ENCODE data around the gene NEURL1. TPM values are rescaled to one million over a fixed set of nuclear protein-coding genes. Genes with fewer than 3 reads are reported as not detected.

The NEURL1 gene, protein sequence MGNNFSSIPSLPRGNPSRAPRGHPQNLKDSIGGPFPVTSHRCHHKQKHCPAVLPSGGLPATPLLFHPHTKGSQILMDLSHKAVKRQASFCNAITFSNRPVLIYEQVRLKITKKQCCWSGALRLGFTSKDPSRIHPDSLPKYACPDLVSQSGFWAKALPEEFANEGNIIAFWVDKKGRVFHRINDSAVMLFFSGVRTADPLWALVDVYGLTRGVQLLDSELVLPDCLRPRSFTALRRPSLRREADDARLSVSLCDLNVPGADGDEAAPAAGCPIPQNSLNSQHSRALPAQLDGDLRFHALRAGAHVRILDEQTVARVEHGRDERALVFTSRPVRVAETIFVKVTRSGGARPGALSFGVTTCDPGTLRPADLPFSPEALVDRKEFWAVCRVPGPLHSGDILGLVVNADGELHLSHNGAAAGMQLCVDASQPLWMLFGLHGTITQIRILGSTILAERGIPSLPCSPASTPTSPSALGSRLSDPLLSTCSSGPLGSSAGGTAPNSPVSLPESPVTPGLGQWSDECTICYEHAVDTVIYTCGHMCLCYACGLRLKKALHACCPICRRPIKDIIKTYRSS
- 1 to 10 TPM; 2.5 to 3.5 TPM for total RNA-seq

GRCh38 chr10:103493362-103493915 is at the start of gene NEURL1:
Gene NEURL1, plus strand, starts transcription at chr10:103493705. Its CDS starts 683 bp downstream, at chr10:103494388.
- H3K36me3 Mint-ChIP-seq (ENCODE audit: insufficient read depth in 2 of 2): no peaks in the 10 kb centered on the region
- ATAC-seq (replicated peaks in 1 of 2) (peak; percentile 35 to 47), DNase-seq (peak; percentile 25 to 29)
- peaks cover 56% of the 10 kb centered on the region for H3K27me3 Mint-ChIP-seq (ENCODE audit: low read depth)
- peak within 1 kb of the TSS; percentile 87 for H3K4me3 Mint-ChIP-seq
- no peak within 1 kb of the TSS for H3K27ac Mint-ChIP-seq
- peaks cover 32% of the 10 kb centered on the region for H3K4me1 Mint-ChIP-seq (ENCODE audit: low read depth)
- H3K9me3 Mint-ChIP-seq: no peaks in the 10 kb centered on the region

DNA sequence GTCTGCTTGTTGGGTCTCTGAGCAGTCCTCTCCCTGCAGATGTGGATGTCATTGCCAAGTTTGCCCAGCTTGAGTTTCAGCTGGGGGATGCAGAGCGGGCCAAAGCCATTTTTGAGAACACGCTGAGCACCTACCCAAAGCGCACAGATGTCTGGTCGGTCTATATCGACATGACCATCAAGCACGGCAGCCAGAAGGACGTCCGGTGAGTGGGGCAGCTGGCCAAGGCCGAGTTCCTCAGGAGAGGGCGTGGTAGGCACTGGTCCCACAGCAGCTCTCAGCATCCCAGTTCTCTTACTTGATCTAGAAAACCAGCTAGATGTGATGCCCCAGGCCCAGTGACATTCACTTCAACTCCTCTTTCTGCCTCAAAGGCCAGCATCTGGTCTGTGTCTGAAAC is 49.0 kb upstream of the NEURL1 start:
- Mint-ChIP-seq H3K4me1 (ENCODE audit: low read depth) (peaks cover 16% of the 10 kb centered on the region), H3K27ac (no peak overlapping the region), H3K27me3 (ENCODE audit: low read depth) (no peaks in the 10 kb centered on the region), H3K36me3 (ENCODE audit: insufficient read depth in 2 of 2) (peaks cover 12 to 26% of the 10 kb centered on the region in 2 donors), H3K9me3 (no peaks in the 10 kb centered on the region), H3K4me3 (no peak overlapping the region)
- no peak for DNase-seq
- no peak for ATAC-seq (replicated peaks in 1 of 2)

DNA sequence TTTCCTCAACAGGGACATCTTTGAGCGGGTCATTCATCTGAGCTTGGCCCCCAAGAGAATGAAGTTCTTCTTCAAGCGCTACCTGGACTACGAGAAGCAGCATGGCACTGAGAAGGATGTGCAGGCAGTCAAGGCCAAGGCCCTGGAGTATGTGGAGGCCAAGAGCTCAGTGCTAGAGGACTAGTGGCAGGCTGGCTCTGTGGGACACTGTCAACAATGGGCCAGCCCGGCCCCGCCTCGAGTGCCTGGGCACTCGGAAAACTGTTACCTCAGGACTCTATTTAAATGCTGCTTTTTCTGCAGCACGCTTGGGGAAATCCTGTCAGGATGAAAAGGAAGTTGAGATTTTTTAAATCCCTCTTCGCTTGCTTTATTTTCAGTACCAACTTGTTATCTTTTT is 48.1 kb upstream of the NEURL1 start:
- Mint-ChIP-seq H3K27ac (no peak overlapping the region), H3K9me3 (no peaks in the 10 kb centered on the region), H3K27me3 (ENCODE audit: low read depth) (no peaks in the 10 kb centered on the region), H3K4me1 (ENCODE audit: low read depth) (peaks cover 21% of the 10 kb centered on the region), H3K36me3 (ENCODE audit: insufficient read depth in 2 of 2) (peaks cover 13 to 24% of the 10 kb centered on the region in 2 donors), H3K4me3 (no peak overlapping the region)
- DNase-seq (no peak), ATAC-seq (replicated peaks in 1 of 2) (no peak)

GRCh38 chr10:103445767-103446567 is 47.5 kb upstream of the NEURL1 start:
- H3K4me3 Mint-ChIP-seq: no peak overlapping the region
- H3K4me1 Mint-ChIP-seq (ENCODE audit: low read depth): peaks cover 21% of the 10 kb centered on the region
- peaks cover 13 to 24% of the 10 kb centered on the region in 2 donors for H3K36me3 Mint-ChIP-seq (ENCODE audit: insufficient read depth in 2 of 2)
- no peaks in the 10 kb centered on the region for H3K27me3 Mint-ChIP-seq (ENCODE audit: low read depth)
- no peaks in the 10 kb centered on the region for H3K9me3 Mint-ChIP-seq
- no peak overlapping the region for H3K27ac Mint-ChIP-seq
- ATAC-seq (replicated peaks in 1 of 2): no peak
- no peak for DNase-seq

DNA sequence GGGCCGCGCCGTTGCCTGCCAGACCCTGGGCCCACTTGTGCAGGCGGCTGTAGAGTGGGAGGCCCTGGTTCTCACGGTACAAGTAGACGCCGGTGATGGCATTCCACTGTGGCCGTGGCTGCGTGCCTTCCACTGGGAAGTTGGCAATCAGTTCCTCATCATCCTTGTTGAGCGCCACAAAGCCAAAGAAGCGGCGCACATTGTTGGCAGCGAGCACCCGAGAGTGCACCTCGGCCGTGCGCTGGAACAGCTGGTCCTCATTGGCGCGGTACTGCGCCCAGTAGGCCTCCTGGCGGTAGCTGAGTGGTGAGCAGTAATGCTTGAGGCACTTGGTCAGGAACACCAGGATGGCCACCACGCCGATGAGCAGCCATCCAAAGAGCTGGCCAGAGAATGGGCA is 46.3 kb upstream of the NEURL1 start:
- H3K9me3 Mint-ChIP-seq: no peaks in the 10 kb centered on the region
- no peak overlapping the region for H3K27ac Mint-ChIP-seq
- H3K27me3 Mint-ChIP-seq (ENCODE audit: low read depth): no peaks in the 10 kb centered on the region
- ATAC-seq (replicated peaks in 1 of 2) (no peak), DNase-seq (no peak)
- peaks cover 21% of the 10 kb centered on the region for H3K4me1 Mint-ChIP-seq (ENCODE audit: low read depth)
- no peak overlapping the region for H3K4me3 Mint-ChIP-seq
- H3K36me3 Mint-ChIP-seq (ENCODE audit: insufficient read depth in 2 of 2): peaks cover 13 to 22% of the 10 kb centered on the region in 2 donors

GRCh38 chr10:103448746-103449145 is 44.8 kb upstream of the NEURL1 start:
- no peak for DNase-seq
- no peaks in the 10 kb centered on the region for H3K27me3 Mint-ChIP-seq (ENCODE audit: low read depth)
- peak overlapping the region; percentile 2 to 39 for H3K4me3 Mint-ChIP-seq
- peaks cover 26% of the 10 kb centered on the region for H3K4me1 Mint-ChIP-seq (ENCODE audit: low read depth)
- H3K27ac Mint-ChIP-seq: peak overlapping the region; percentile 1
- H3K36me3 Mint-ChIP-seq (ENCODE audit: insufficient read depth in 2 of 2): peaks cover 9 to 15% of the 10 kb centered on the region in 2 donors
- no peak for ATAC-seq (replicated peaks in 1 of 2)
- no peaks in the 10 kb centered on the region for H3K9me3 Mint-ChIP-seq

GRCh38 chr10:103449208-103450144 is 44.0 kb upstream of the NEURL1 start:
- Mint-ChIP-seq H3K4me1 (ENCODE audit: low read depth) (peaks cover 23% of the 10 kb centered on the region), H3K27ac (peak overlapping the region; percentile 3), H3K36me3 (ENCODE audit: insufficient read depth in 2 of 2) (peaks cover 9 to 14% of the 10 kb centered on the region in 2 donors), H3K4me3 (peak overlapping the region; percentile 16 to 27), H3K27me3 (ENCODE audit: low read depth) (no peaks in the 10 kb centered on the region), H3K9me3 (no peaks in the 10 kb centered on the region)
- DNase-seq: no peak
- ATAC-seq (replicated peaks in 1 of 2): no peak

DNA sequence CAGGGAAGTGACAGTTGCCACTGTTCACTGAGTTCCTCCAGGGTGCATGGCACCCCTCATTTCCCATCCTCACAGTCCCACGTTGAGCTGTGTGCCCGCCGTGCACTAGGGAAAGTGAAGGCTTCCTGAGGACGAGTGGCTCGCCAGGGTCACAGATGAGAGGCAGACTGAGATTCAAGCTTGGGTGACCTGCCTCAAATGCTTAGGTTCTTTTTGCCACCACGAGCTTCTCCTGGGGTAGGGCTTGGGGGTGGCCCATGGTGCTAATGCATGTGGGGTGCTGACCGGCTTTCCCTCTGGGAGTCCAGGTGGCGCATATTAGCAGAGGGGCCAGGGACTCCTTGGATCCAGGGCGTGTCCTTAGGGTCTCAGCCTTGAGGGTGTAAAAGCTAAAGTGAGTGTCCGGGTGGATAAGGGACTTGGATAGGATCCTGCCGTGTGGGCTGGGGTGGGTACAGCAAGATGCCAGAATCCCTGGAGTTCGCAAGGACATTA is 43.3 kb upstream of the NEURL1 start:
- peaks cover 23% of the 10 kb centered on the region for H3K4me1 Mint-ChIP-seq (ENCODE audit: low read depth)
- H3K27me3 Mint-ChIP-seq (ENCODE audit: low read depth): no peaks in the 10 kb centered on the region
- H3K9me3 Mint-ChIP-seq: no peaks in the 10 kb centered on the region
- ATAC-seq (replicated peaks in 1 of 2) (no peak), DNase-seq (no peak)
- peaks cover 5 to 10% of the 10 kb centered on the region in 2 donors for H3K36me3 Mint-ChIP-seq (ENCODE audit: insufficient read depth in 2 of 2)
- H3K4me3 Mint-ChIP-seq: peak overlapping the region; percentile 94 to 96
- H3K27ac Mint-ChIP-seq: peak overlapping the region; percentile 91

GRCh38 chr10:103451091-103451813 is 42.3 kb upstream of the NEURL1 start:
- peak overlapping the region; percentile 94 to 96 for H3K4me3 Mint-ChIP-seq
- H3K27me3 Mint-ChIP-seq (ENCODE audit: low read depth): no peaks in the 10 kb centered on the region
- DNase-seq (peak; percentile 51 to 61), ATAC-seq (replicated peaks in 1 of 2) (peak; percentile 60 to 75)
- peak overlapping the region; percentile 91 for H3K27ac Mint-ChIP-seq
- no peaks in the 10 kb centered on the region for H3K9me3 Mint-ChIP-seq
- H3K36me3 Mint-ChIP-seq (ENCODE audit: insufficient read depth in 2 of 2): peaks cover 5 to 10% of the 10 kb centered on the region in 2 donors
- H3K4me1 Mint-ChIP-seq (ENCODE audit: low read depth): peaks cover 23% of the 10 kb centered on the region

DNA sequence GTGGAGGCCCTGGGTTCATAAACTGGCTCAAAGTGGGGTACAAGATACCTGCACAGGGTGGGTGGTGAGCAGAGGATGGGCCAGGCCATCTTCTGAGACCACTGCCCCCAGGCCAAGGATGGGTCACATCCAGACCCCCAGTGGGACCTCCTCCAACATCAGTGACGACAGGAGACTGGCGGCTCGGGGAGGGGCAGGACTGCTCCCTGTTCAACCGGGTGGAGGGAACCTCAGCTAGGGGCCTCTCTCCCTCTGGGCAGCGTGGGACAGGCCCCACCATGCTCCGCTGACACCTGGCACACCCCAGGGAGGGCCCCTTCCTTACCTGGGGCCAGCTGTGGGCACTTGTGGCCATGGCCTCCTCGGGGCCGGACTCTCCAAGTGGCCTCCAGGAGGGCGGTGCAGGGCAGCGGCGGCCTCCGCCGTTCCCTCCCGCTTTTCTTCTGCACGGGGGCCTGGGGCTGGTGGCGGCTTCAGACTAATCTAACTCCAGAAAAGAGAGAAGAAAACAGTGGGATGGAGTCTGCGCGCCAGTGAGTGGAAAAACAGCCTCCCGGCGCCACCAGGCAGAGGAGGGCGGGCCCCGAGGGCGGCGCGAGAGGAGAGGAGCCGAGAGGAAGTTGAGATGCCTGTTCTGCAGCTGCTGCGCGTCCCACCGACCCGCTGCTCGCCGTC is 41.5 kb upstream of the NEURL1 start, which contains the start of gene CALHM2:
Gene CALHM2, minus strand, starts transcription at position 540 of the 675 bp plus-strand sequence. CDS start 2,429 bp downstream, outside the sequence.
- H3K36me3 Mint-ChIP-seq (ENCODE audit: insufficient read depth in 2 of 2): peaks cover 5 to 10% of the 10 kb centered on the region in 2 donors
- H3K9me3 Mint-ChIP-seq: no peaks in the 10 kb centered on the region

More for the DNA sequence above, 41.5 kb upstream of the NEURL1 start, which contains the start of gene CALHM2:
- Mint-ChIP-seq H3K27ac (peak within 1 kb of the TSS; percentile 79), H3K27me3 (ENCODE audit: low read depth) (no peaks in the 10 kb centered on the region), H3K4me1 (ENCODE audit: low read depth) (peaks cover 23% of the 10 kb centered on the region), H3K4me3 (peak within 1 kb of the TSS; percentile 94 to 96)
- DNase-seq (peak; percentile 68 to 69), ATAC-seq (replicated peaks in 1 of 2) (peak; percentile 75 to 83)

Measured in activated T-cell treated with anti-CD3 and anti-CD28 coated beads, Interleukin-2, amount 50 U/mL, for 72 hours (primary cell).